ENCODE data around the gene DPP8.

Gene DPP8

GRCh38 chr15:65421360-65422215 is 95.9 kb downstream of the DPP8 start (continued):
- no peak for TF ChIP-seq ZFP69B (tag by site-specific recombination; IDR thresholded peaks at IDR 0.05)
- no peak for TF ChIP-seq ZNF639 (tag by site-specific recombination; IDR thresholded peaks at IDR 0.05)
- TF ChIP-seq ZNF830 (tag by site-specific recombination; IDR thresholded peaks at IDR 0.05; ENCODE audit: low read depth), result no peak
- no peak for TF ChIP-seq ZNF704 (tag by site-specific recombination; IDR thresholded peaks at IDR 0.05)
- TF ChIP-seq ZNF121 (tag by site-specific recombination; IDR thresholded peaks at IDR 0.05), result no peak; the same call in 1 of the 2 replicates
- no peak for TF ChIP-seq ZNF571 (tag by site-specific recombination; IDR thresholded peaks at IDR 0.05)
- TF ChIP-seq ZNF701 (tag by site-specific recombination; IDR thresholded peaks at IDR 0.05), result no peak
- no peak for TF ChIP-seq ZNF157 (tag by site-specific recombination; IDR thresholded peaks at IDR 0.05)
- TF ChIP-seq ZNF133 (tag by site-specific recombination; IDR thresholded peaks at IDR 0.05), result no peak
- no peak; the same call in 1 of the 2 replicates for TF ChIP-seq ZNF660 (tag by site-specific recombination; IDR thresholded peaks at IDR 0.05)
- TF ChIP-seq ZNF280C (tag by site-specific recombination; IDR thresholded peaks at IDR 0.05), result no peak
- TF ChIP-seq GLIS1 (tag by site-specific recombination; IDR thresholded peaks at IDR 0.05), result peak; percentile 94
- no peak for TF ChIP-seq ZSCAN5A (tag by site-specific recombination; IDR thresholded peaks at IDR 0.05)
- TF ChIP-seq SALL2 (tag by site-specific recombination; IDR thresholded peaks at IDR 0.05; ENCODE audit: borderline replicate concordance), result 0 out of 2 replicates have a peak, but pooled peaks have one; percentile 15
- TF ChIP-seq ZNF148 (tag by site-specific recombination; IDR thresholded peaks at IDR 0.05; ENCODE audit: borderline replicate concordance), result no peak
- TF ChIP-seq ZNF335 (tag by site-specific recombination; conservative IDR thresholded peaks at IDR 0.05), result no peak
- TF ChIP-seq ZSCAN23 (tag by site-specific recombination; IDR thresholded peaks at IDR 0.05), result no peak
- TF ChIP-seq ZNF140 (tag by site-specific recombination; IDR thresholded peaks at IDR 0.05), result no peak
- TF ChIP-seq ZNF324 (tag by site-specific recombination; IDR thresholded peaks at IDR 0.05), result no peak
- no peak for TF ChIP-seq ZNF585B (tag by site-specific recombination; IDR thresholded peaks at IDR 0.05)
- TF ChIP-seq PBX3 (CRISPR knock-in tag; IDR thresholded peaks at IDR 0.05), result no peak
- TF ChIP-seq ZNF510 (tag by site-specific recombination; IDR thresholded peaks at IDR 0.05; ENCODE audit: insufficient replicate concordance), result no peak
- 0 out of 2 replicates have a peak, but pooled peaks have one; percentile 26 for TF ChIP-seq ZNF596 (tag by site-specific recombination; IDR thresholded peaks at IDR 0.05)
- TF ChIP-seq ZNF777 (tag by site-specific recombination; IDR thresholded peaks at IDR 0.05; ENCODE audit: borderline replicate concordance), result no peak
- no peak for TF ChIP-seq ZNF184 (tag by site-specific recombination; IDR thresholded peaks at IDR 0.05)
- no peak for TF ChIP-seq ZNF521 (tag by site-specific recombination; IDR thresholded peaks at IDR 0.05)
- TF ChIP-seq ATF2 (tag by site-specific recombination; IDR thresholded peaks at IDR 0.05; ENCODE audit: low read depth), result no peak
- no peak for TF ChIP-seq ZNF155 (tag by site-specific recombination; IDR thresholded peaks at IDR 0.05)
